ENCODE results near the gene CLSTN2. TPM values are rescaled to one million over a fixed set of nuclear protein-coding genes. Genes with fewer than 3 reads are reported as not detected.

The CLSTN2 gene
- total and polyA plus RNA-seq, 4 donors = 0.09 to 2.2 (median 0.55) TPM

GRCh38 chr3:140007081-140007480 is 72.1 kb downstream of the CLSTN2 start:
- Histone ChIP-seq H3K27ac (ENCODE audit: low read depth in 1 of 2, low read length in 2 of 2) (no peak overlapping the region), H3K4me3 (ENCODE audit: low read depth in 1 of 3, low read length in 3 of 3) (no peak overlapping the region), H3K27me3 (ENCODE audit: control insufficient read depth in 4 of 4, insufficient read depth in 4 of 4, low read length in 3 of 4) (peaks cover 0 to 2% (median 0%) of the 10 kb centered on the region in 4 donors), H3K4me1 (ENCODE audit: control insufficient read depth in 4 of 4, insufficient read depth in 4 of 4, low read length in 3 of 4) (peaks cover 0 to 7% (median 4%) of the 10 kb centered on the region in 4 donors), H3K36me3 (ENCODE audit: control insufficient read depth in 4 of 4, insufficient read depth in 3 of 4, low read depth in 1 of 4, low read length in 3 of 4) (no peaks in the 10 kb centered on the region), H3K9ac (ENCODE audit: low read depth in 1 of 2, low read length in 2 of 2) (no peak overlapping the region), H3K9me3 (ENCODE audit: control insufficient read depth in 4 of 4, low read length in 3 of 4) (no peaks in the 10 kb centered on the region)
- no peak for DNase-seq (ENCODE audit: low spot score)
- no peak for TF ChIP-seq GABPA (IDR thresholded peaks at IDR 0.05 in 1 of 2, conservative IDR thresholded peaks at IDR 0.05 in 1 of 2)
- TF ChIP-seq ATF3 (IDR thresholded peaks at IDR 0.05) = no peak
- no peak for TF ChIP-seq SP1 (IDR thresholded peaks at IDR 0.05)
- TF ChIP-seq FOXA2 (IDR thresholded peaks at IDR 0.05) = no peak
- no peak for TF ChIP-seq REST (IDR thresholded peaks at IDR 0.05)
- TF ChIP-seq FOXA1 (IDR thresholded peaks at IDR 0.05) = no peak
- TF ChIP-seq RXRA (IDR thresholded peaks at IDR 0.05) = no peak
- no peak for TF ChIP-seq YY1 (IDR thresholded peaks at IDR 0.05)
- TF ChIP-seq HNF4A (conservative IDR thresholded peaks at IDR 0.05) = no peak
- TF ChIP-seq EGR1 (IDR thresholded peaks at IDR 0.05; ENCODE audit: low read depth in 2 of 2) = no peak
- no peak for TF ChIP-seq MAX (IDR thresholded peaks at IDR 0.05)
- TF ChIP-seq RAD21 (IDR thresholded peaks at IDR 0.05) = no peak
- no peak for TF ChIP-seq JUND (IDR thresholded peaks at IDR 0.05)
- no peak for TF ChIP-seq TAF1 (conservative IDR thresholded peaks at IDR 0.05)
- 92% methylated on average over 4 of the region's 4 CpGs for WGBS

GRCh38 chr3:140007911-140008869 is 73.2 kb downstream of the CLSTN2 start:
- 78% methylated on average over 7 of the region's 7 CpGs for WGBS
- Histone ChIP-seq H3K36me3 (ENCODE audit: control insufficient read depth in 4 of 4, insufficient read depth in 3 of 4, low read depth in 1 of 4, low read length in 3 of 4) (no peaks in the 10 kb centered on the region), H3K27ac (ENCODE audit: low read depth in 1 of 2, low read length in 2 of 2) (no peak overlapping the region), H3K4me1 (ENCODE audit: control insufficient read depth in 4 of 4, insufficient read depth in 4 of 4, low read length in 3 of 4) (peaks cover 0 to 7% (median 4%) of the 10 kb centered on the region in 4 donors), H3K27me3 (ENCODE audit: control insufficient read depth in 4 of 4, insufficient read depth in 4 of 4, low read length in 3 of 4) (peaks cover 0 to 2% (median 0%) of the 10 kb centered on the region in 4 donors), H3K9me3 (ENCODE audit: control insufficient read depth in 4 of 4, low read length in 3 of 4) (no peaks in the 10 kb centered on the region), H3K9ac (ENCODE audit: low read depth in 1 of 2, low read length in 2 of 2) (no peak overlapping the region), H3K4me3 (ENCODE audit: low read depth in 1 of 3, low read length in 3 of 3) (no peak overlapping the region)
- TF ChIP-seq YY1 (IDR thresholded peaks at IDR 0.05) (no peak), FOXA2 (IDR thresholded peaks at IDR 0.05) (no peak), ZBTB33 (IDR thresholded peaks at IDR 0.05) (no peak), RAD21 (IDR thresholded peaks at IDR 0.05) (no peak), GABPA (IDR thresholded peaks at IDR 0.05 in 1 of 2, conservative IDR thresholded peaks at IDR 0.05 in 1 of 2) (no peak), HNF4G (IDR thresholded peaks at IDR 0.05) (no peak), TAF1 (conservative IDR thresholded peaks at IDR 0.05) (no peak)
- DNase-seq (ENCODE audit: low spot score) = no peak
